Measurements from ENCODE around the gene GBE1.

The GBE1 gene

DNA sequence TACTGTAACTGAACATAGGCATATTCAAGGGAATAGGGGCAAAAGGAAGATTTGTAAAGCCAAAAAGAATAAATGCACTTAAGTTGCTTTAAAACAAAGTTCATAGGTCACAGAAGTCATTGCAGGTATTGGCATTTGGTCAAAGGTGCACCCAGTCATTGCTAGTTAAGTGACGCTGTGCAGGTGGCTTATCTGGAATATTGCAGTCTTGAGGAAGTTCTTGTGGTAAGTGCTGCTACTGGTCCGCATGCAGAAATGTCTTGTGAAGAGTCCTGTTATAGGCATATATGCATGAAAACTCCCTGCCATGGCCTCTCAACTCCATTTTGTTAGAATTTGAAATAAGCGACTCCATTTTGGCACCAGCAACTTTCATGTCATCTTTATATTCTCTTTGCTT is 293.1 kb downstream of the GBE1 start:
- DNase-seq (ENCODE audit: low spot score) = no peak

DNA sequence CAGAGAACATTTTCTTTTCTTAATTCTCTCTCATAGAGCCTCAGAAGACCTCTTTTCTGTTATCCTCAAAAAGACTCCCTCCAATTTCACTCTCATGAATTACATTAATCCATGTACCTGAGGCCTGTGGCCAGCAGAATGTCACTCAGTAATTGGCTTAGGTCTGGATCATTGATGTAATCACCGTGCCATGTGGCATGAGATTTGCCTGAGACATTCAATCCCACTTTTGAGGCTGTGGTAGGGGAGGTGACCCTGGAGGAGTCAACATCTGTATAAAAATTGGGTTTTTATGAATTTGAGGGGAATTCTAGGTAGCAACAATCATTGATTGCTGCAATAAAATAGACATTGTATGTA is 295.3 kb downstream of the GBE1 start:
- DNase-seq (ENCODE audit: low spot score) = no peak

DNA sequence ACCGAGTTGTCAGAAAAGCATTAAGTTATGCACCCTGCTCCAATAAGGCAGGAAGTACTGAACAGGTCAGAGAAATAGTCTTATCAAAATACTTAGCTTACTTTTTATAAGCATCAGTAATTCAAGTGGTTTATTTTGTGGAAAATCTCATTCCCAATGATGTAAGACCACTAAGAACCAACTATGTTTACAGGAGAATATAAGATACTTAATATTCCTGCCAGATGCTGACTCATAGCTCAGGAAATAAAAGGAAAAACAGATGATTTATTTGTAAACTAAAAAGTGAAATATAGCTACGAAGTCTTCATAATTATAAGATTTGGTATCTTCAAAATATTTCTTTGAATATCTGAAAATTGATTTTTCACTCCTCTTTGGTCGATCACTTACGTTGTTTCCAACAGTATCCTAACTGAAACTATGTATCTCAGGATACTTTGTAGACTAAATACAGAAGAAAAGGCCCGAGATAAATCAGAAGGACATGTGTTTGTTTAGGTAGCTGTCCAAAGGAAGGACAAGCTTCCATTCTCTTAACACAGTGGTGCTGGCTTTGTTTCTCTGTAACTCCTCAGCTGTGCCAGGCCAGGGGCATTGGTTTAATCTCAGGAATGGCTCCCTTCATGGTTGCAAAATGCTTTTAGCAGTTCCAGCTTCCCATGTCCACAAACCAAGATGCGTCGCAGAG is 295.8 kb downstream of the GBE1 start:
- DNase-seq (ENCODE audit: low spot score) = no peak

DNA sequence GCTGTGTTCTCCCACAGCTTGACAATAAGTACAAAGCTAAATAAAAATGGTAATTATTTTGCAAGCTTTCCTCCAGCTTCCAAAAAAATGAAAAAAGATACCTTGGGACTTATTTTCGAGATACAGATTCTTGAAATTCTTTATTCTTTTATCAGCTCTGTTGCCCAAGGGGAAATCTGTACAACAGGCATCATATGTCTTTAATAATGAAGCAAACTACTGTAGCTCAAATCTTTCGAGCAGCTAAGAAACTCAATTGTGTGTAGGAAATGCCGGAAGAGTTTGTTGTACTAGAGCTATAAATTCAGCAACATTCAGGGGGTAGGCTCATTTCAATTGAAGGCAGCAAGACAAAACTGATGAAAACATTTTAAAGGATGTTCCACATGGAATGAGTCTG is 297.7 kb downstream of the GBE1 start:
- DNase-seq (ENCODE audit: low spot score) = no peak

DNA sequence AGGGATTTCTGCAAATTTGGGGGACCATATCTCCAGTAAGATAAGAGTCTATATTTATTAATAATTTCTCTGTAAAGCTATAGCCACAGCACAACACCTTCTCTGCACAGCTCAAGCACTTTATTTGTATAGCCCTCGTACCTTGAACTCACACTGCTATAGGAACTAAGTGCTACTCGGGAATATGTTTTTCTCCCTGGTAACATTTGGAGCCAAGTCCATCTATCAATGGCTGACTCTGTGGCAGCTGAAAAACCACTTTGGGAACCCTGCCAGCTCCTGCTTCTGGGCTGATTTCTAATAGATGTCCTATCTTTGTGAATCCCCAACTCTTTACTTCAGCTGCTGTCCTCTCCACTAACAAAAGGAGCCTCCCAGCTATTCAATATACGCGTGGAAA is 298.5 kb downstream of the GBE1 start:
- no peak for DNase-seq (ENCODE audit: low spot score)

DNA sequence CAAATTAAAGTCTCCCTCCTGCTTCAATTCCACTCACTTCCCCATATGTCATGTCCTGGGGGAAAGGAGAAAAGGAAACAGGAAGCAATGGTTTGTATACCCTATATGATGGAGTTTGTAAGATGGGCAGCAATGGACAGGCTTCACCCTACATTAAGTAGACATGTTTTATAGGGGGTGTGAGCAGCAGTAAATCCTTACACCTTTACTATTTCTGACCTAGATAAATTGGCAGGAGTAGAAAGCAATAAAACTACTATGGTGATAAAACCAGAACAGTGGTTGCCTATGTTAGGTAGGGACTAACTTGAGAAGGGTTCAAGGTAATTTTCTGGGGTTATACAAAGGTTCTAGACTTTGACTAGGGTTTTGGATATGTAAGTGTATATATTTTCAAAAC is 301.7 kb downstream of the GBE1 start:
- DNase-seq (ENCODE audit: low spot score) = no peak

DNA sequence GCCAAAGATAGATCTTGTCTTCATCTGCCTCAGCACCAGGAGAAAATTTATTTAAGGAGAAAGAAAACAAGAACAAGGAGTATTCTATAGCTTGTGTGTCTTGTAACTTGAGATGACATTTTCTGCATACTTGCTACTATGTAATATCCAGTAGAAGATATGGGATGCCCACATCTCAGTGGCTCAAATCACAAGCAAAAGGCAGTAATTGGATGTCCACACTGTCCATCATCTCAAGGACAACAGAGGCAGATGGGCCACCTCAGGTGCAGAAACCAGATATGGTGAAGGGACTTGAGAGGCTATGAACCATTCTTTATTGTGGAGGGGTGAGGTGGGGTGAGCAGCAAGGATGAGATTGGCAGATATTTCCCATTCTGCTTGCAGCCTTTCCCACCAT is 309.0 kb downstream of the GBE1 start:
- DNase-seq (ENCODE audit: low spot score) = no peak

DNA sequence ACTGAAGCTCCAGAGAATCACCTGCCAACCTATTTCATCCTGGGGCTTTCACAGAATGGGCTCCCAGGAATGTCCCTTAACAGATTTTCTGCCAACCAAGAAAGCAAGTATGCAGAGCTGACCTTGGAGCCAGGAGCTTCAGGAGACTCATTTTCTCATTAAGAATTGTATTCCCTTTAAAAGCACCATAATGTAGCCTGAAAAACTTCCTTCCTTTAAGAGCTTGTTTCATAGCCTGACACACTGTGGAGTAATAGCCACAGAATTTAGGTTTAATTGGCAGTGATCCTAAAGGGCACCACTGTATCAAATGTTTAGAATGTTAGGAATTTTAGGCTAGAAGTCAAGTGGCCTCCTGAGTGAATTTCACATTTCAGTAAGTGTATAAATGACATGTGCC is 309.8 kb downstream of the GBE1 start:
- DNase-seq (ENCODE audit: low spot score) = no peak

DNA sequence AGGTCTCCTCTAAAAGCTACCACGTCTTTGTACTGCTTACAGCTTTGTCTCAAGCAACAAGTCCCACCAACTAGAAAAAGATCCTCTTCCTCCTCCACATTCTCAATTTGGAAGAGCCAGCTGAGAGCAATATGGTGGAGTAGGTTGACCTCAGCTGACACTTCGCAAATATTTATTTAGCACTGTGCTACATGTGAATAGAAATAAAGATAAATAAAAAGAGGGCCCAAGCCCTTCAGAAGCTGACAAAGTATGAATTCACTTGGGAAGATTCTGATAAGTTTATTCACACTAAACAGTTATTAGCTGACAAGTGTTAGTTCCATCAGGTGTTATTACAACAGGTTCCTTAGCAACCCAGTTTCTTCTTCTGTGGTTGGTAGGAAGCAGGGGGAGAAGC is 310.3 kb downstream of the GBE1 start:
- no peak for DNase-seq (ENCODE audit: low spot score)

DNA sequence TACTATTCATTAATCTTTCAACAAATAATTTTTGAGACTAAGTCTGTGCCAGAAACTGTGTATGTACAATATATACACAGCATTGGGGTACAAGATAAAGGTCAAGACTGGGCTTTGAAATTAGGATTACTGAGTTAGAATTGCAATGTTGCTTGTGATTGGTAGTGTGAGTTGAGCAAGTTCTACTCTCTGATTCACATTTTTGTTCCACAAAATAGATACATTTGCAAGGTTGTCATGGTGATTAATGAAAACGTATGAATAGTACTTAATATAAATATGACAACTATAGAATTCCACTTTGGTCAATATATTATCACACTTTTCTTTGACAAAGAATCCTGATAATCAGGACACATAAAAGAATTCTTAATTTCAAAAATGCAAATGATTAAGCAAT is 314.6 kb downstream of the GBE1 start:
- no peak for DNase-seq (ENCODE audit: low spot score)

DNA sequence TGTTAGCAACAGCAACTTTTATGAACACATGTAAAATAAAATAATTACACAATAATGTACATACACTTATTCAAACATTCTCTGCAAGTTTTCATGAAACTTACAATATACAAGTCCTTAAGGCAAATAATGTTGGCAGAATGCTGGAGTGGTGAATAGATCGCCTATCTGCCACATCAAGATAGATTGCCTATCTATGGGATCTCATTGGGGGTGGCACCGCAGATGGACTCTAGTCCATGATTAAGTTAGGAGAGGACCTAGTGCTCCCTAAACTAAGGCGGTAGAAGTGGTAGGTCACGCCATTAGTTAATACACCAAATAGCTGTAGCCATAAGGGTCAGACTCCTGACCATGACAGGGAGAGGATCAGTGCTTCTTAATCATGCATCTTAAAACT is 315.7 kb downstream of the GBE1 start:
- no peak for DNase-seq (ENCODE audit: low spot score)

DNA sequence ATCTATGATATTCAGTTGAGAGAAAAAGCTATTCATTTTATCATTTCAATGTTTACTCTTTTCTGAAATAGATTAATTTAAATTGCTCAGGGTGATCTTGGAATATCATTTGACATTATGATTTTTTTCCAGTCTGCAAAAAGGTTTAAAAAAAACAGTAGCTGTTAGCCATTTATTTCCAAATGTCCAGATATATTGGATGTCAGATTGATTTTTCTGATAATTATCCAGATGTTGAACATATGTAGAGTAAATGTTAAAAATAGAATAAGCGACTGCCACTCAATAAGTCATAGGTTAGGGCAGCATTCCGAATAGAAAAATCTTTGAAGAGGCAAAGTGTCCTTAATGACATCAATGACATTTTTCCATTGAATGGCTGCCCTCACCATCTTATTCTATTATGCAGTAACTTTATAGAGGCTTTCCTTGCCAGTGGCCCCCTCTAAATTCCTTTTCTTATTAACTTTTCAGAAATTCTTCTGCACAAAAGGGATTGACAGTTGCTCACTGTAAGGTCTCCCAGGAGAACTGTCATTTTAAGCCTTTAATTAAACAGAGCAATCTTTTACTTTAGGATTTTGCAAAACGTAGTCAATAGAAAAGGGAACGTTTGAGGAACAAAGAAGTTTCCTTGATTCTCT is 316.5 kb downstream of the GBE1 start:
- DNase-seq (ENCODE audit: low spot score) = no peak

DNA sequence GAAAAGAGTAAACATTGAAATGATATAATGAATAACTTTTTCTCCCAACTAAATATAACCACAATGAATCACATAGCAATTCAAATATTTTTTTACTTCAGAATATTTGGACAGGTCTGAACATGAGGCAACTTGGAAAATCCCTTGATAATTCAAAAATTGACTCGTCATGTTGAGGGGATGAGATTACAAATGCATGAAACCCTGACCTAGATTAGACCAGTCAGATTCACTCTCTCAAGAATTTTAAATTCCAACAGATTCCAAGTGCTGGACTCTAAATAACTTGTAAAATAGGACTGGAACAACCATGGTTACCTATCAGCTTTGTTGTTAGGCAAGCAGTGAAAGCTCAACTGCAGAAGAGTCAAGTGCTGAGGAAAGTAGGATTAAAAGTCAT is 317.5 kb downstream of the GBE1 start:
- DNase-seq (ENCODE audit: low spot score) = no peak

DNA sequence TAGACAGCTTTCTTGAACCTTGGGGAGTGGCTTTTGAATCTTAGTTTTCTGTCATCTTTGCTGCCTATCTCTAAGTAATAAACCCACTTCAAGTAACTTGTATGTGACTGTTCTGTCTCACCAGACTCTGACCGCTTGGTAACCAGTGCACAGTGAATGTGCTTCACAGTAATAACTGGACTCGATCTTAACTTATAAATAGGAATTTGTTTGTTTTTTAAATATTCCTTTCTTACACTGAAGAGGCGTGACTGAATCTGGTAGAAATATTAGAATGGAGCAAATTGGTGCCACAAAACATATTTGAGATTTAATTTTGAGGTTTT is 318.0 kb downstream of the GBE1 start:
- DNase-seq (ENCODE audit: low spot score) = no peak

DNA sequence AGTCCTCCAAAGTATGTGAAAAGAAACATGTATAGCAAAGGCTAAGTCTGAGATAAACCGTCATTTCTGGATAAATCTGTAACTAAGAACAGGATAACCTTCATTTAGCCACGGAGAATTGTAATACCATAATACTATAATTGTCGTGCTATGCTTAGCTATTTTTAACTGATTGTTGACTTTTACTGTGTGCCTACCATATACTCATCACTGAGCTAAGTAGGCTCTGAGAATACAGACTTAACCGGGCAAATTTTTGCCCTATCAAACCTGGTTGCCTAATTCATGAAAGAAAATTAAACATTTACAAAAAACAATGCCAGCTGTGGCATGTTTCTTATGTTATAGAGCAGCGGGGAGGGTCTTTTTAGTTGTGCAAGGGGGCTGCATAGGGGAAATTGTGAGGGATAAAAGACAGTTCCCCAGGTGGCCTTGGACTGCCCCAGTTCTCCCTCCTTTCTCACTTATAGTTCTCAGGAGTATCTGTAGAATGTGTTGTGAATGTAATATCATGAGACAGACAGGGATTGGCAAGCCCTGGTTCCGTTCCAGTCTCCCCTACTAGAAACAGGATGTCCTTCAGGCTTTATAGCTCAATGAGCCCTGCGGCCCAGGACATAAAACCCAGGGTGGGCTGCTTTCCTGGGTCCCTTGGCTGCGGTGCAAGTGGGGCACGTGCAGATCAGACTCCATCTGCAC is 318.5 kb downstream of the GBE1 start:
- no peak for DNase-seq (ENCODE audit: low spot score)

DNA sequence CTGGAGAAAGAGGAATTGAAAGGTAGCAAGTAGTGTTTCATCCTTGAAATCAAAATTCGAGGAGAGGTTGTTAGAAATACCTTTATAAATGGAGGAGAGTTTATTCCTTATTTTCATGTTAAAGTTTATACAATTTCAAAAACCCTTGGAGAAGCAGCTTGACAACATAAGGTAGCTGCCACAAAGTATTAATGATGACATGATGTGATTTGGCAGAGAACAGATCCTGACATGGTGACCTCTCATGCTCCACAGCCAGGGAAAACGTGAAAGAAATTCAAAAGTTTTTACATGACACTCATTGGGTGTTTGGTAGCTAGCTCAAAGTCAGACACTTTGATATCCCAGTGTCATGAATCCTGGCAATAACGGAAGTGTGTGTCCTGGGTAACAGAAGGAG is 320.8 kb downstream of the GBE1 start:
- DNase-seq (ENCODE audit: low spot score) = no peak
